HEK293 (cell line): ENCODE data around the gene DACT3.

Source experiments
- BCL11A ChIP-seq: fragments of 450-650 bp; formaldehyde crosslinking; IDR thresholded peaks from 2 replicates; pipeline ENCODE4 v1.5.1; 2016; ENCODE audit warnings: low read depth, missing biosample characterization, missing genetic modification characterization
- CTCF ChIP-seq: fragments of 450-650 bp; formaldehyde crosslinking; IDR thresholded peaks from 2 replicates; pipeline ENCODE4 v1.5.1; 2016; ENCODE audit warnings: missing biosample characterization, missing genetic modification characterization
- YY2 ChIP-seq: fragments of 450-650 bp; formaldehyde crosslinking; IDR thresholded peaks from 2 replicates; pipeline ENCODE4 v1.5.1; 2016; ENCODE audit warnings: missing biosample characterization, missing genetic modification characterization
- ZNF138 ChIP-seq: fragments of 450-650 bp; formaldehyde crosslinking; IDR thresholded peaks from 2 replicates; pipeline ENCODE4 v1.5.1; 2016; ENCODE audit warnings: missing biosample characterization, missing genetic modification characterization, borderline replicate concordance
- ZNF174 ChIP-seq: fragments of 450-650 bp; formaldehyde crosslinking; IDR thresholded peaks from 2 replicates; pipeline ENCODE4 v1.5.0; 2017; ENCODE audit warnings: missing biosample characterization, mild to moderate bottlenecking, missing genetic modification characterization
- ZNF175 ChIP-seq: fragments of 450-650 bp; formaldehyde crosslinking; IDR thresholded peaks from 2 replicates; pipeline ENCODE4 v1.5.1; 2016; ENCODE audit warnings: missing biosample characterization, missing genetic modification characterization
- ZNF280C ChIP-seq: fragments of 450-650 bp; formaldehyde crosslinking; IDR thresholded peaks from 2 replicates; pipeline ENCODE4 v1.5.1; 2016; ENCODE audit warnings: missing biosample characterization, missing genetic modification characterization
- ZNF416 ChIP-seq: fragments of 450-650 bp; formaldehyde crosslinking; IDR thresholded peaks from 2 replicates; pipeline ENCODE4 v1.5.1; 2016; ENCODE audit warnings: missing biosample characterization, missing genetic modification characterization
- ZNF510 ChIP-seq: fragments of 450-650 bp; formaldehyde crosslinking; IDR thresholded peaks from 2 replicates; pipeline ENCODE4 v1.5.1; 2018; ENCODE audit warnings: mild to moderate bottlenecking, missing genetic modification characterization, missing biosample characterization; ENCODE audit not compliant: insufficient replicate concordance
- ZNF555 ChIP-seq: fragments of 450-650 bp; formaldehyde crosslinking; conservative IDR thresholded peaks from 2 replicates; pipeline ENCODE4 v1.5.1; 2017; ENCODE audit warnings: missing biosample characterization, mild to moderate bottlenecking, missing genetic modification characterization, inconsistent platforms

DNA sequence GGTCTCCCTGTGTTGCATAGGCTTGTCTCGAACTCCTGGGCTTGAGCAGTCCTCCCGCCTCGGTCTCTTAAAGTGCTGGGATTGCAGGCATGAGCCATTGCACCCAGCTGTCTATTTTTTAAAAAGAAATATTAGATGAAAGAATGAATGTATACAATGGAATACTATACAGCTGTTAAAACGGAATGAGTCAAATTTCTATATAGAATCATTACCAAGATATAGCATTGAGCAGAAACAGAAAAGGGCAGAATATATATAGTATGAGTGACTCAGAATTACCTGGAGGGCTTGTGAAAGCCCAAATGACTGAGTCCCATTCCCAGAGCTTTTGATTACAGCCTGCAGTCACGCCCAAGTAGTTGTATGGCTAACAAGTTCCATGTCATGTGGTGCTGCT, 4.4 kb downstream of the DACT3 start:
- TF ChIP-seq YY2 (no peak), CTCF (tag by site-specific recombination) (no peak), ZNF280C (no peak), ZNF175 (tag by site-specific recombination) (no peak), ZNF510 (no peak), BCL11A (tag by site-specific recombination) (no peak), ZNF416 (tag by site-specific recombination) (no peak), ZNF138 (tag by site-specific recombination) (no peak), ZNF174 (tag by site-specific recombination) (no peak), ZNF555 (tag by site-specific recombination) (no peak)
